ENCODE results near the gene ALOX12B.

GRCh38 chr17:8031261-8031661 is 56.3 kb downstream of the ALOX12B start:
- TF ChIP-seq RCOR1 (IDR thresholded peaks at IDR 0.05; ENCODE audit: low read length): no peak
- TF ChIP-seq POLR2AphosphoS5 (IDR thresholded peaks at IDR 0.05; ENCODE audit: low read depth, low read length): no peak
- no peak for TF ChIP-seq EZH2phosphoT487 (IDR thresholded peaks at IDR 0.05; ENCODE audit: borderline replicate concordance, low read depth)
- no peak for TF ChIP-seq CTCF (IDR thresholded peaks at IDR 0.05)
- no peak for TF ChIP-seq SMC3 (IDR thresholded peaks at IDR 0.05; ENCODE audit: low read depth, low read length)
- no peak for TF ChIP-seq SIN3A (IDR thresholded peaks at IDR 0.05; ENCODE audit: borderline replicate concordance, low read depth, low read length)
- no peak for TF ChIP-seq GATA2 (CRISPR knock-in tag; IDR thresholded peaks at IDR 0.05)
- no peak for TF ChIP-seq RAD21 (IDR thresholded peaks at IDR 0.05; ENCODE audit: low read length)
- TF ChIP-seq YY1 (IDR thresholded peaks at IDR 0.05; ENCODE audit: low read depth): no peak
- no peak for TF ChIP-seq MAX (IDR thresholded peaks at IDR 0.05; ENCODE audit: low read depth)
